Measurements from ENCODE around the gene GRIN1.

GRIN1 gene

DNA sequence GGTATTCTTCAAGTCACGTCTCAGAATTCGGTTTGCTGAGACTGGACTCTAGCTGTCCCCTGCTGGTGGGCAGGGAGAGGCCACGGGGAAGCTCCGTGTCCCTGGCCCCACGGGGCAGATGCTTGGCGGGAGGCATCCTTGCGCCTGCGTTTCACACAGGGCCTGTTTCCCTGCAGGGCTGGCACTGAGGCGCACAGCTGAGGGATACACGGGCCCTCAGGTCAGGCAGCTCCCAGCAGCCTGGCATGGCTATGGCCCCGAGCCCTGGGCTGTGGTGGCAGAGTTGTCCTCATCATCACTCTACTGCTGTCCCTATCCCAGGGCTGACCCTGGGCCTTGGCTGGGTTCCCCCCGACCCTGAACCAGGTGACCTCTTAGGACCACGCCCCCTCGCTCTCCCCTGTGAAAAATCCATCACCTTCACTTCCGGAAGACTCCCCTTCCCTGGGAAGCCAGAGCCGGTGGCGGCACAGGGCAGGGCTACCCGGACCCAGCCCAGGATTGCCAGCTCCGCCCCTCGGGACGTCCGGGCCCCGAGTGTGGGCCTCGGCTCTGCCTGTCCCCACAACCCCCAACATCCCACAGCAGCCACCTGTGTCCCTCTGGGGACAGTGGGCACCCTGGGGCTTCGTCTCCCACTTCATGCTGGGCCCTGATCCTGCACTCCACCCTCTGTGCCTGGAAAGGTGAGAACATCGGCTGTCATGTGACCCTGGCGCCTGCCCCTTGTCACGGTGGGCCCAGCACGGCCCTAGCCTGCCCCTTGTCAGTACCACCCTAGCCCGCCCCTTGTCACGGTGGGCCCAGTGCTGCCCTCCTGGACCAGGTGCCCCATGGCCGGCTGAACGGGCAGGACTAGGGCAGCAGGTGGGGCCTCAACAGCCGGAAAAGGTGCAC, 29.5 kb upstream of the GRIN1 start:
- Histone ChIP-seq H3K4me2 (ENCODE audit: low read depth, low read length, poor library complexity, severe bottlenecking) (no peak overlapping the region), H3K36me3 (ENCODE audit: low read length) (no peaks in the 10 kb centered on the region), H3K4me3 (ENCODE audit: insufficient read depth, low read length, poor library complexity, severe bottlenecking) (no peak overlapping the region), H4K20me1 (ENCODE audit: low read depth, low read length) (no peaks in the 10 kb centered on the region), H3K9ac (ENCODE audit: low read length) (no peak overlapping the region), H3K79me2 (ENCODE audit: insufficient read depth, low read length) (no peaks in the 10 kb centered on the region), H3K9me2 (replicated peaks; ENCODE audit: insufficient read depth, low read length) (no peaks in the 10 kb centered on the region), H3K27ac (ENCODE audit: low read depth, low read length) (no peak overlapping the region), H2AFZ (ENCODE audit: low read depth, low read length, severe bottlenecking) (no peak overlapping the region), H3K9me3 (ENCODE audit: insufficient read depth, low read length) (no peaks in the 10 kb centered on the region), H3K27me3 (ENCODE audit: low read length) (no peaks in the 10 kb centered on the region), H3F3A (ENCODE audit: insufficient read depth) (no peaks in the 10 kb centered on the region)
- TF ChIP-seq EZH2phosphoT487 (conservative IDR thresholded peaks at IDR 0.05; ENCODE audit: low read length) = no peak
- TF ChIP-seq, protein P1, sequence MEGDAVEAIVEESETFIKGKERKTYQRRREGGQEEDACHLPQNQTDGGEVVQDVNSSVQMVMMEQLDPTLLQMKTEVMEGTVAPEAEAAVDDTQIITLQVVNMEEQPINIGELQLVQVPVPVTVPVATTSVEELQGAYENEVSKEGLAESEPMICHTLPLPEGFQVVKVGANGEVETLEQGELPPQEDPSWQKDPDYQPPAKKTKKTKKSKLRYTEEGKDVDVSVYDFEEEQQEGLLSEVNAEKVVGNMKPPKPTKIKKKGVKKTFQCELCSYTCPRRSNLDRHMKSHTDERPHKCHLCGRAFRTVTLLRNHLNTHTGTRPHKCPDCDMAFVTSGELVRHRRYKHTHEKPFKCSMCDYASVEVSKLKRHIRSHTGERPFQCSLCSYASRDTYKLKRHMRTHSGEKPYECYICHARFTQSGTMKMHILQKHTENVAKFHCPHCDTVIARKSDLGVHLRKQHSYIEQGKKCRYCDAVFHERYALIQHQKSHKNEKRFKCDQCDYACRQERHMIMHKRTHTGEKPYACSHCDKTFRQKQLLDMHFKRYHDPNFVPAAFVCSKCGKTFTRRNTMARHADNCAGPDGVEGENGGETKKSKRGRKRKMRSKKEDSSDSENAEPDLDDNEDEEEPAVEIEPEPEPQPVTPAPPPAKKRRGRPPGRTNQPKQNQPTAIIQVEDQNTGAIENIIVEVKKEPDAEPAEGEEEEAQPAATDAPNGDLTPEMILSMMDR (IDR thresholded peaks at IDR 0.05; ENCODE audit: insufficient read depth, low read length, poor library complexity, severe bottlenecking) = no peak

DNA sequence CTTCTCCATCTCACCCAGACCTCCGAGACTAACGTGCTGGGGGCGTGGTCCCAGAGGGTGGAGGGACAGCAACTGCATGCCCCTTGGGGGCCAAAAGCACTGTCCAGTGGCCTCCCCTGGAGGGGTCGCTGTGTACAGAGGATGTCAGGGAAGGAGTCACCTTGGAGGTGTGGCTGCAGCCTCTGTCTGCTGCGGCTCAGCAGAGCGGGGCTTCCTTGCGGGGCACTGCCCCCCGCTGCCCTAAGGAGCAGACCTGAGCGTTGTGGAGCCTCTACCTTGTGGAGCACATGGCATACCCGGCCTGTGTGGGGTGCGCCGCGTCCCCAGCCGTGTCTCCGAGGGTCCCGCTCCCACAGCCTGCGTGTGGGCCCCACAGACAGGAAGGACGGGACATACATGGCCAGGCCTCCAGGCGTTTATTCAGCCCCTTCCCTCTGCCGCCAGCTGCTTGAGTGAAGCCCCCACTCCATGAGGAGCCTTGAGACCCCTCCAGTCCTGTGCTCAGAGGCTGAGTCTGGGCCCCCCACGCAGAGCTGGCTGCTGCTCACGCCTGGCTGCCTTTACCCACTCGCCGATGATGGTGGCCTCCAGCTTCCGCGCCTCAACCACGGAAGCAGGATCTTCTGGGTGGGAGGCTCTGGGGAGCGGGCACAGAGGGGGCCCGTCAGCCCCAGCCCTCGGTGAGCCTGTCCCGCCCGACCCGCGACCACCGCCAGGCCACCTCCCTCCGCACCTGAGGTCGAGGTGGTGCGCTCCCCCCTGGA, 28.6 kb upstream of the GRIN1 start:
- H3K4me2 ChIP-seq (ENCODE audit: low read depth, low read length, poor library complexity, severe bottlenecking) = no peak overlapping the region
- H3K9me2 ChIP-seq (replicated peaks; ENCODE audit: insufficient read depth, low read length) = no peaks in the 10 kb centered on the region
- no peaks in the 10 kb centered on the region for H3K79me2 ChIP-seq (ENCODE audit: insufficient read depth, low read length)
- no peaks in the 10 kb centered on the region for H3K36me3 ChIP-seq (ENCODE audit: low read length)
- H3K27me3 ChIP-seq (ENCODE audit: low read length) = no peaks in the 10 kb centered on the region
- H3K9me3 ChIP-seq (ENCODE audit: insufficient read depth, low read length) = no peaks in the 10 kb centered on the region
- H2AFZ ChIP-seq (ENCODE audit: low read depth, low read length, severe bottlenecking) = no peak overlapping the region
- TF ChIP-seq, protein P1 (IDR thresholded peaks at IDR 0.05; ENCODE audit: insufficient read depth, low read length, poor library complexity, severe bottlenecking) = no peak
- TF ChIP-seq EZH2phosphoT487 (conservative IDR thresholded peaks at IDR 0.05; ENCODE audit: low read length) = no peak
- no peak overlapping the region for H3K4me3 ChIP-seq (ENCODE audit: insufficient read depth, low read length, poor library complexity, severe bottlenecking)
- no peaks in the 10 kb centered on the region for H4K20me1 ChIP-seq (ENCODE audit: low read depth, low read length)
- H3K9ac ChIP-seq (ENCODE audit: low read length) = no peak overlapping the region
- H3K27ac ChIP-seq (ENCODE audit: low read depth, low read length) = no peak overlapping the region
- no peaks in the 10 kb centered on the region for H3F3A ChIP-seq (ENCODE audit: insufficient read depth)

DNA sequence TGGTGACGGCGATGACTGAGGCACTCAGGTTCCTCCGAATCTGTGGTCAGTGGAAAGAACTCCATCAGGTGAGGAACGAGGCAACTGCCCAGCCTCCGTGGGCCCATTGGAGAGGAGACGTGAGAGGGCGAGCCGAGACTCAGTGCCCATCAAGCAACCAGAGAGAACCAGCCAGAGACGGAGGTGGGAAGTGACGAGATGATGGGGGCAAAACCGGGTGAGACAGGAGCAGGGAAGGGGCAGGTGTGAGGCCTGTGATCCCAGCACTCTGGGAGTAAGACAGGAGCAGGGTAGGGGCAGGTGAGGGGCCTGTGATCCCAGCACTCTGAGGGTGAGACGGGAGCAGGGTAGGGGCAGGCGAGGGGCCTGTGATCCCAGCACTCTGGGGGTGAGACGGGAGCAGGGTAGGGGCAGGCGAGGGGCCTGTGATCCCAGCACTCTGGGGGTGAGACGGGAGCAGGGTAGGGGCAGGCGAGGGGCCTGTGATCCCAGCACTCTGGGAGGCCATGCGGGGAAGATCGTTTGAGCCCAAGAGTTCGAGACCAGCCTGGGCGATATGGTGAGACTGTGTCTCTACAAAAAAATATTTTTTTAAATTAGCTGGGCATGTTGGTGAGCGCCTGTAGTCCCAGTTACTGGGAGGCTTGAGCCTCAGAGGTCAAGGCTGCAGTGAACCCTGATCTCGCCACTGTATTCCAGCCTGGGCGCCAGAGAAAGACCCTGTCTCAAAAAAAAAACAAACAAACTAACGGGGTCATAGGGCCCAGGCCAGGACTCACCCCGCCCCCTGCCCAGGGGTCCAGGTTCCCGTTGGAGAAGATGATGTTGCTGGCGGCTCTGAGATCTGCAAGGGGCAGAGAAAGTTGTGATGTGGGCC, 27.8 kb upstream of the GRIN1 start:
- no peaks in the 10 kb centered on the region for H4K20me1 ChIP-seq (ENCODE audit: low read depth, low read length)
- no peak overlapping the region for H2AFZ ChIP-seq (ENCODE audit: low read depth, low read length, severe bottlenecking)
- no peaks in the 10 kb centered on the region for H3K9me3 ChIP-seq (ENCODE audit: insufficient read depth, low read length)
- H3K79me2 ChIP-seq (ENCODE audit: insufficient read depth, low read length) = no peaks in the 10 kb centered on the region
- no peak overlapping the region for H3K4me3 ChIP-seq (ENCODE audit: insufficient read depth, low read length, poor library complexity, severe bottlenecking)
- no peaks in the 10 kb centered on the region for H3K36me3 ChIP-seq (ENCODE audit: low read length)
- no peak overlapping the region for H3K27ac ChIP-seq (ENCODE audit: low read depth, low read length)
- H3K9me2 ChIP-seq (replicated peaks; ENCODE audit: insufficient read depth, low read length) = no peaks in the 10 kb centered on the region
- no peak overlapping the region for H3K9ac ChIP-seq (ENCODE audit: low read length)
- no peaks in the 10 kb centered on the region for H3F3A ChIP-seq (ENCODE audit: insufficient read depth)
- H3K27me3 ChIP-seq (ENCODE audit: low read length) = no peaks in the 10 kb centered on the region
- H3K4me2 ChIP-seq (ENCODE audit: low read depth, low read length, poor library complexity, severe bottlenecking) = no peak overlapping the region
- no peak for TF ChIP-seq EZH2phosphoT487 (conservative IDR thresholded peaks at IDR 0.05; ENCODE audit: low read length)
- TF ChIP-seq, protein P1 (IDR thresholded peaks at IDR 0.05; ENCODE audit: insufficient read depth, low read length, poor library complexity, severe bottlenecking) = no peak

Measured in SU-DHL-6 (cell line).